A549 (cell line): ENCODE data around the gene EPB41L4B.

Experiments
- EP300 ChIP-seq, 2 experiments: fragments of >200 bp; sonication (Bioruptor Twin); formaldehyde crosslinking; IDR thresholded peaks; 2 replicates in 1 of 2; 3 replicates in 1 of 2; pipeline ENCODE4 v1.6.1; 2016 to 2017
- HEYL ChIP-seq: fragments of 250-450 bp; sonication (Bioruptor Pico); IDR thresholded peaks from 2 replicates; pipeline ENCODE4 v1.8.0; 2021; ENCODE audit warnings: mild to moderate bottlenecking, moderate library complexity
- NFE2L2 ChIP-seq: fragments of 150-350 bp; conservative IDR thresholded peaks from 2 replicates; pipeline ENCODE4 v1.6.1; 2014; ENCODE audit warnings: low read length
- POLR2A ChIP-seq: IDR thresholded peaks from 2 replicates; pipeline ENCODE4 v1.6.1; 2012; ENCODE audit warnings: mild to moderate bottlenecking, low read length
- SREBF2 ChIP-seq: fragments of 450-650 bp; IDR thresholded peaks from 2 replicates; pipeline ENCODE4 v1.6.1; 2014; ENCODE audit warnings: mild to moderate bottlenecking, moderate library complexity
- TF ChIP-seq, protein P1 (sequence below): fragments of >200 bp; sonication (Bioruptor Twin); formaldehyde crosslinking; IDR thresholded peaks from 3 replicates; pipeline ENCODE4 v1.5.1; 2016
- TF ChIP-seq, protein P2 (sequence below): fragments of 450-650 bp; IDR thresholded peaks from 2 replicates; pipeline ENCODE4 v1.6.1; 2014; ENCODE audit warnings: antibody characterized with exemption

DNA sequence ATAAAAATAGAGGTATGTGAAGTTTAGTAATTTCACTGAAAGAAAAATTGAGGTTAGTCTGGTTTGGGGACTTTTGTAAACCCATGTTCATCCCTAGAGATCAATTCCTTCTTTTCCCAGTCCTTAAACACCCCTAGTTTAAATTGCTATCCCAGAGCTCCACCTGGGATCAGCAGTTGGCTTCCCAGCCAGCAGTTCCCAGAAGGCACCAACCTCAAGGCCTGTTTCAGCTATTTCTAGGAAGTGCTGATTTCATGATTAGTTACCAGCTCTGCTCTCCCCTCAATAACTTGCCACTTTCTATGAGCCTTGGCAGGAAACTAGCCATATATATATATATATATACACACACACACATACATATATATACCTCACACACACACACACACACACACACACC is 30.5 kb downstream of the EPB41L4B start:
- TF ChIP-seq, protein P1, sequence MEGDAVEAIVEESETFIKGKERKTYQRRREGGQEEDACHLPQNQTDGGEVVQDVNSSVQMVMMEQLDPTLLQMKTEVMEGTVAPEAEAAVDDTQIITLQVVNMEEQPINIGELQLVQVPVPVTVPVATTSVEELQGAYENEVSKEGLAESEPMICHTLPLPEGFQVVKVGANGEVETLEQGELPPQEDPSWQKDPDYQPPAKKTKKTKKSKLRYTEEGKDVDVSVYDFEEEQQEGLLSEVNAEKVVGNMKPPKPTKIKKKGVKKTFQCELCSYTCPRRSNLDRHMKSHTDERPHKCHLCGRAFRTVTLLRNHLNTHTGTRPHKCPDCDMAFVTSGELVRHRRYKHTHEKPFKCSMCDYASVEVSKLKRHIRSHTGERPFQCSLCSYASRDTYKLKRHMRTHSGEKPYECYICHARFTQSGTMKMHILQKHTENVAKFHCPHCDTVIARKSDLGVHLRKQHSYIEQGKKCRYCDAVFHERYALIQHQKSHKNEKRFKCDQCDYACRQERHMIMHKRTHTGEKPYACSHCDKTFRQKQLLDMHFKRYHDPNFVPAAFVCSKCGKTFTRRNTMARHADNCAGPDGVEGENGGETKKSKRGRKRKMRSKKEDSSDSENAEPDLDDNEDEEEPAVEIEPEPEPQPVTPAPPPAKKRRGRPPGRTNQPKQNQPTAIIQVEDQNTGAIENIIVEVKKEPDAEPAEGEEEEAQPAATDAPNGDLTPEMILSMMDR, result no peak
- TF ChIP-seq SREBF2 (no peak), POLR2A (no peak), EP300 (IDR thresholded peaks at IDR 0.05) (no peak), HEYL (CRISPR knock-in tag) (no peak), NFE2L2 (no peak)
- TF ChIP-seq, protein P2, sequence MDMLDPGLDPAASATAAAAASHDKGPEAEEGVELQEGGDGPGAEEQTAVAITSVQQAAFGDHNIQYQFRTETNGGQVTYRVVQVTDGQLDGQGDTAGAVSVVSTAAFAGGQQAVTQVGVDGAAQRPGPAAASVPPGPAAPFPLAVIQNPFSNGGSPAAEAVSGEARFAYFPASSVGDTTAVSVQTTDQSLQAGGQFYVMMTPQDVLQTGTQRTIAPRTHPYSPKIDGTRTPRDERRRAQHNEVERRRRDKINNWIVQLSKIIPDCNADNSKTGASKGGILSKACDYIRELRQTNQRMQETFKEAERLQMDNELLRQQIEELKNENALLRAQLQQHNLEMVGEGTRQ, result no peak
